Brain microvascular endothelial cell (primary cell): ENCODE measurements around the gene TTYH3.

Experiments
- DNase-seq: peaks from one replicate; pipeline ENCODE4 v3.0.0-alpha.2; 2020
- H3K27ac ChIP-seq: fragments of 250-450 bp; sonication (Bioruptor Pico); 2 replicates; pipeline ENCODE4 v1.5.1; 2020; ENCODE audit warnings: mild to moderate bottlenecking, moderate library complexity
- H3K27me3 ChIP-seq: fragments of 250-450 bp; sonication (Bioruptor Pico); replicated peaks from 2 replicates; pipeline ENCODE4 v1.5.1; 2020; ENCODE audit warnings: mild to moderate bottlenecking
- H3K36me3 ChIP-seq: fragments of 250-450 bp; sonication (Bioruptor Pico); replicated peaks from 2 replicates; pipeline ENCODE4 v1.5.1; 2020; ENCODE audit warnings: mild to moderate bottlenecking
- H3K4me3 ChIP-seq: 2 replicates; pipeline ENCODE4 v1.5.1; 2011; ENCODE audit warnings: low read depth, mild to moderate bottlenecking, control low read depth, low read length, moderate library complexity
- CTCF ChIP-seq: IDR thresholded peaks from 2 replicates; pipeline ENCODE4 v1.5.1; 2011; ENCODE audit warnings: low read depth, mild to moderate bottlenecking, moderate library complexity, low read length, control low read depth, inconsistent platforms; ENCODE audit errors: missing control alignments
- in situ Hi-C: cut with HindIII; loops from 2 replicates; pipeline ENCODE4 v1.10.0; 2017; ENCODE audit warnings: low sequenced_read_pairs, low pct_ligation_motif_present

Gene TTYH3

GRCh38 chr7:2593036-2593727, 38.6 kb upstream of the TTYH3 start:
- no peak overlapping the region for H3K4me3 ChIP-seq
- no peak for TF ChIP-seq CTCF
- no peaks in the 10 kb centered on the region for H3K27me3 ChIP-seq
- no peak for DNase-seq
- in situ Hi-C loops, result no loop called here
- no peak overlapping the region for H3K27ac ChIP-seq
- peaks cover 8% of the 10 kb centered on the region for H3K36me3 ChIP-seq

GRCh38 chr7:2594599-2594998, 37.2 kb upstream of the TTYH3 start:
- in situ Hi-C loops, result no loop called here
- DNase-seq, result no peak
- Histone ChIP-seq H3K27ac (no peak overlapping the region), H3K4me3 (no peak overlapping the region), H3K27me3 (no peaks in the 10 kb centered on the region), H3K36me3 (peaks cover 15% of the 10 kb centered on the region)
- no peak for TF ChIP-seq CTCF

GRCh38 chr7:2595258-2595860, 36.4 kb upstream of the TTYH3 start:
- no peak for TF ChIP-seq CTCF
- H3K27ac ChIP-seq, result no peak overlapping the region
- peaks cover 15% of the 10 kb centered on the region for H3K36me3 ChIP-seq
- no peak overlapping the region for H3K4me3 ChIP-seq
- no peaks in the 10 kb centered on the region for H3K27me3 ChIP-seq
- no peak for DNase-seq
- in situ Hi-C loops, result no loop called here

GRCh38 chr7:2596464-2597272, 35.1 kb upstream of the TTYH3 start:
- DNase-seq, result no peak
- TF ChIP-seq CTCF, result no peak
- H3K27ac ChIP-seq, result no peak overlapping the region
- no peaks in the 10 kb centered on the region for H3K27me3 ChIP-seq
- peaks cover 17% of the 10 kb centered on the region for H3K36me3 ChIP-seq
- no peak overlapping the region for H3K4me3 ChIP-seq
- in situ Hi-C loops, result no loop called here

GRCh38 chr7:2597273-2597640, 34.5 kb upstream of the TTYH3 start:
- DNase-seq, result no peak
- no peak overlapping the region for H3K4me3 ChIP-seq
- in situ Hi-C loops, result no loop called here
- TF ChIP-seq CTCF, result no peak
- no peak overlapping the region for H3K27ac ChIP-seq
- H3K27me3 ChIP-seq, result no peaks in the 10 kb centered on the region
- H3K36me3 ChIP-seq, result peaks cover 17% of the 10 kb centered on the region
